NT2/D1 (cell line): ENCODE results near the gene MAFF.
"Not testable (repeated sequence)": the region's sequence is repeated elsewhere in the genome, so short reads cannot be mapped to it uniquely, and the experiment has no call there.

Source experiments
- DNase-seq: peaks from one replicate; pipeline ENCODE4 v3.0.0-alpha.2; 2011; ENCODE audit warnings: low read depth, low spot score
- H3K27me3 ChIP-seq: 2 replicates; pipeline ENCODE4 v1.6.0; 2011; ENCODE audit warnings: mild to moderate bottlenecking; ENCODE audit not compliant: insufficient read length, insufficient read depth
- H3K36me3 ChIP-seq: 2 replicates; pipeline ENCODE4 v1.6.1; 2011; ENCODE audit warnings: mild to moderate bottlenecking, low read length, mixed read lengths; ENCODE audit not compliant: insufficient read depth, insufficient read length
- H3K4me1 ChIP-seq: 2 replicates; pipeline ENCODE4 v1.5.1; 2011; ENCODE audit not compliant: insufficient read depth, insufficient read length
- H3K4me3 ChIP-seq: 2 replicates; pipeline ENCODE4 v1.5.1; 2011; ENCODE audit warnings: low read depth; ENCODE audit not compliant: insufficient read length
- H3K9ac ChIP-seq: 2 replicates; pipeline ENCODE4 v1.6.0; 2011; ENCODE audit warnings: low read depth; ENCODE audit not compliant: insufficient read length
- H3K9me3 ChIP-seq: 2 replicates; pipeline ENCODE4 v1.5.1; 2011; ENCODE audit warnings: mild to moderate bottlenecking, low read length; ENCODE audit not compliant: insufficient read depth
- SUZ12 ChIP-seq: IDR thresholded peaks from 2 replicates; pipeline ENCODE4 v1.6.1; 2011; ENCODE audit not compliant: insufficient read length, insufficient read depth; ENCODE audit errors: extremely low read depth
- YY1 ChIP-seq: IDR thresholded peaks from 2 replicates; pipeline ENCODE4 v1.6.1; 2011; ENCODE audit not compliant: insufficient read length, insufficient read depth
- ZNF274 ChIP-seq: IDR thresholded peaks from 2 replicates; pipeline ENCODE4 v1.6.1; 2011; ENCODE audit warnings: mild to moderate bottlenecking, low read depth, low read length

Gene MAFF

GRCh38 chr22:38230916-38231315 lies 29.1 kb downstream of the MAFF start:
- H3K4me3 ChIP-seq: no peak overlapping the region
- DNase-seq: no peak
- H3K27me3 ChIP-seq: no peaks in the 10 kb centered on the region
- TF ChIP-seq ZNF274 (no peak), YY1 (no peak), SUZ12 (no peak)
- peaks cover 83% of the 10 kb centered on the region for H3K36me3 ChIP-seq
- peaks cover 6% of the 10 kb centered on the region for H3K4me1 ChIP-seq
- H3K9ac ChIP-seq: no peak overlapping the region
- H3K9me3 ChIP-seq: no peaks in the 10 kb centered on the region

- H3K9ac ChIP-seq: no peak overlapping the region
- H3K4me1 ChIP-seq: peaks cover 6% of the 10 kb centered on the region
- DNase-seq: no peak
- TF ChIP-seq SUZ12: no peak
- no peak for TF ChIP-seq ZNF274
- no peak for TF ChIP-seq YY1
- peaks cover 82% of the 10 kb centered on the region for H3K36me3 ChIP-seq
- H3K4me3 ChIP-seq: no peak overlapping the region
- H3K9me3 ChIP-seq: no peaks in the 10 kb centered on the region
- H3K27me3 ChIP-seq: no peaks in the 10 kb centered on the region
These were observed 30.4 kb downstream of the MAFF start for GRCh38 chr22:38232196-38232595.

- no peak for DNase-seq
- TF ChIP-seq ZNF274 (no peak), SUZ12 (no peak), YY1 (no peak)
- H3K9ac ChIP-seq: no peak overlapping the region
- H3K4me1 ChIP-seq: peaks cover 4% of the 10 kb centered on the region
- H3K36me3 ChIP-seq: peaks cover 76% of the 10 kb centered on the region
- no peak overlapping the region for H3K4me3 ChIP-seq
- H3K27me3 ChIP-seq: no peaks in the 10 kb centered on the region
- no peaks in the 10 kb centered on the region for H3K9me3 ChIP-seq
These were observed 31.6 kb downstream of the MAFF start for GRCh38 chr22:38233427-38233826.

- not testable (repeated sequence) for H3K4me1 ChIP-seq, H3K4me3 ChIP-seq, H3K9ac ChIP-seq, H3K9me3 ChIP-seq, H3K27me3 ChIP-seq, DNase-seq
- H3K36me3 ChIP-seq: peaks cover 77% of the 10 kb centered on the region
These were observed 32.1 kb downstream of the MAFF start for GRCh38 chr22:38233856-38234255.

GRCh38 chr22:38235240-38235850 lies 33.6 kb downstream of the MAFF start:
- no peaks in the 10 kb centered on the region for H3K27me3 ChIP-seq
- peaks cover 3% of the 10 kb centered on the region for H3K4me1 ChIP-seq
- DNase-seq: no peak
- TF ChIP-seq YY1: no peak
- TF ChIP-seq ZNF274: no peak
- no peak for TF ChIP-seq SUZ12
- no peak overlapping the region for H3K9ac ChIP-seq
- H3K9me3 ChIP-seq: no peaks in the 10 kb centered on the region
- H3K36me3 ChIP-seq: peaks cover 71% of the 10 kb centered on the region
- H3K4me3 ChIP-seq: no peak overlapping the region

GRCh38 chr22:38236786-38237185 lies 35.0 kb downstream of the MAFF start:
- Histone ChIP-seq H3K4me3 (no peak overlapping the region), H3K4me1 (peaks cover 3% of the 10 kb centered on the region), H3K9ac (no peak overlapping the region), H3K27me3 (no peaks in the 10 kb centered on the region), H3K36me3 (peaks cover 57% of the 10 kb centered on the region), H3K9me3 (no peaks in the 10 kb centered on the region)
- TF ChIP-seq YY1 (no peak), SUZ12 (no peak), ZNF274 (no peak)
- DNase-seq: no peak

GRCh38 chr22:38238519-38239071 lies 36.8 kb downstream of the MAFF start:
- Histone ChIP-seq H3K9ac (no peak overlapping the region), H3K4me1 (peaks cover 7% of the 10 kb centered on the region), H3K27me3 (no peaks in the 10 kb centered on the region), H3K4me3 (no peak overlapping the region), H3K9me3 (no peaks in the 10 kb centered on the region), H3K36me3 (peaks cover 47% of the 10 kb centered on the region)
- no peak for TF ChIP-seq SUZ12
- no peak for TF ChIP-seq ZNF274
- no peak for TF ChIP-seq YY1
- no peak for DNase-seq
